ENCODE measurements around the gene BEGAIN. TPM values are rescaled to one million over a fixed set of nuclear protein-coding genes. Genes with fewer than 3 reads are reported as not detected.

Gene BEGAIN
- total RNA-seq, 1 experiment from 2014 or later: 7.0 TPM

GRCh38 chr14:100545359-100545758 lies 41.9 kb downstream of the BEGAIN start:
- POLR2A ChIA-PET: interaction anchor here (2.4 kb wide), 1 partner anchor 12 kb away, joined by 7 read pairs; no protein-coding TSS in a partner anchor
- CTCF ChIA-PET: no interaction called here
- no peak overlapping the region for H3K4me3 Mint-ChIP-seq (ENCODE audit: unreplicated experiment)
- intact Hi-C loops (cut with micrococcal nuclease): no loop called here
- no peak for DNase-seq (ENCODE audit: unreplicated experiment)
- no peaks in the 10 kb centered on the region for H3K27me3 Mint-ChIP-seq (ENCODE audit: insufficient read depth, unreplicated experiment)
- no TSS peak for BruUV-seq (replicated peaks)
- TF ChIP-seq CTCF (IDR thresholded peaks at IDR 0.05; ENCODE audit: unreplicated experiment): no peak
- H3K4me1 Mint-ChIP-seq (ENCODE audit: insufficient read depth, unreplicated experiment): no peaks in the 10 kb centered on the region
- no peaks in the 10 kb centered on the region for H3K9me3 Mint-ChIP-seq (ENCODE audit: unreplicated experiment)
- H3K27ac Mint-ChIP-seq (ENCODE audit: low read depth, unreplicated experiment): no peak overlapping the region
- no peaks in the 10 kb centered on the region for H3K36me3 Mint-ChIP-seq (ENCODE audit: insufficient read depth, unreplicated experiment)

GRCh38 chr14:100544506-100545141 lies 42.6 kb downstream of the BEGAIN start:
- Mint-ChIP-seq H3K36me3 (ENCODE audit: insufficient read depth, unreplicated experiment) (no peaks in the 10 kb centered on the region), H3K4me1 (ENCODE audit: insufficient read depth, unreplicated experiment) (no peaks in the 10 kb centered on the region), H3K27me3 (ENCODE audit: insufficient read depth, unreplicated experiment) (no peaks in the 10 kb centered on the region), H3K4me3 (ENCODE audit: unreplicated experiment) (no peak overlapping the region), H3K27ac (ENCODE audit: low read depth, unreplicated experiment) (no peak overlapping the region), H3K9me3 (ENCODE audit: unreplicated experiment) (no peaks in the 10 kb centered on the region)
- no peak for DNase-seq (ENCODE audit: unreplicated experiment)
- BruUV-seq (replicated peaks): no TSS peak
- TF ChIP-seq CTCF (IDR thresholded peaks at IDR 0.05; ENCODE audit: unreplicated experiment): no peak
- CTCF ChIA-PET: interaction anchor here (0.6 kb wide), 1 partner anchor 693 kb away, joined by 3 read pairs; no protein-coding TSS in a partner anchor
- POLR2A ChIA-PET: interaction anchor here (2.4 kb wide), 1 partner anchor 12 kb away, joined by 7 read pairs; no protein-coding TSS in a partner anchor
- intact Hi-C loops (cut with micrococcal nuclease): no loop called here

DNA sequence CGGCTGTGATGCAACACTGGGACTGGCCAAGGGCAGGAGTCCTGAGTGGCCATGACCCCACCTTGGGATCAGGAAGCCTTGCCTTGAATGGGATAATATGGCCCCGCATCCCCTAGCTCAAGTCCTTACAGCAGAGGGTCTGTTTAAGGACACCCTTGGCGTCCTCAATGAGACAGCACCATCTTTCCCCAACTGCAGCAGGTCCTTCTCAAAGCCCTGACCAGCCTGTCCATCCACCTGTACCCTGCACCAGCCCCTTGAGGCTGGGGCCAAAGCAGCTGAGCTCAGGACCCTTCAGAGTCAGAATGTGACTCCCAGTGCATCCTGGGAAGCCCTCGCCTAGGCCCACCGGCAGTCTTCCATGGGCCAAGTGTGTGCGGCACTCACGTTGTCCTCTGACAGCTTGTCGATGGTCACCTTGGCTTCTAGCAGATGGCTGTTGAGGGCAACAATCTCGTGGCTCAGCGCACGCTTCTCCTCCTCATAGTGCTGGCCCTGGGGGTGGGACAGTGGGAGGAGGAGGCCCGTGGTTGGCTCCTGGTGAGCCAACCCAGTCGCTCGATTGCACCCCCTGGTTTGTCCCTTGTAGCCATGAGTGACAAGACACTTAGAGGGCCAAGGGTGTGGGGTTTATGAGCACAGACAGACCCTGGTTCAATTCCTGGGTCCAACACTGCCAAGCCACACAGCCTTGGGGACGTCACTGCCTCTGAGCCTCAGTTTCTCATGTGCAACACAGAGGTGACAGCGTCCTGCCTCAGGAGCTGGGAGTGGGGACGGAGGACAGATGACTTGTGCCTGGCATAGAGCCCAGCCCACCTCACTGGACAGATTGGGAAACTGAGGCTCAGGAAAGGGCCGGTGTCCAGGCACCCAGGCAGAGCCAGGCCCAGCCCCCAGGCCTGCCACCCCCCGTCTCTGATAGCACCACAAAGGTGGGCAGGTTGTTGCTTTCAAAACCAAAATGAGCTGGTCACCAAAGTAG lies 43.5 kb downstream of the BEGAIN start:
- CTCF ChIA-PET: interaction anchor here (0.6 to 1.0 kb wide), 2 partner anchors 49 to 102 kb away, joined by 3 to 4 read pairs; no protein-coding TSS in a partner anchor
- POLR2A ChIA-PET: interaction anchor here (2.4 kb wide), 1 partner anchor 11 kb away, joined by 7 read pairs; no protein-coding TSS in a partner anchor
- no peaks in the 10 kb centered on the region for H3K9me3 Mint-ChIP-seq (ENCODE audit: unreplicated experiment)
- H3K36me3 Mint-ChIP-seq (ENCODE audit: insufficient read depth, unreplicated experiment): no peaks in the 10 kb centered on the region
- no peak overlapping the region for H3K4me3 Mint-ChIP-seq (ENCODE audit: unreplicated experiment)
- no peak overlapping the region for H3K27ac Mint-ChIP-seq (ENCODE audit: low read depth, unreplicated experiment)
- no peaks in the 10 kb centered on the region for H3K27me3 Mint-ChIP-seq (ENCODE audit: insufficient read depth, unreplicated experiment)
- intact Hi-C loops (cut with micrococcal nuclease): no loop called here
- no peak for TF ChIP-seq CTCF (IDR thresholded peaks at IDR 0.05; ENCODE audit: unreplicated experiment)
- no peak for DNase-seq (ENCODE audit: unreplicated experiment)
- BruUV-seq (replicated peaks): no TSS peak
- H3K4me1 Mint-ChIP-seq (ENCODE audit: insufficient read depth, unreplicated experiment): no peaks in the 10 kb centered on the region

GRCh38 chr14:100542619-100543205 lies 44.5 kb downstream of the BEGAIN start:
- no peaks in the 10 kb centered on the region for H3K27me3 Mint-ChIP-seq (ENCODE audit: insufficient read depth, unreplicated experiment)
- no peaks in the 10 kb centered on the region for H3K4me1 Mint-ChIP-seq (ENCODE audit: insufficient read depth, unreplicated experiment)
- no peak for TF ChIP-seq CTCF (IDR thresholded peaks at IDR 0.05; ENCODE audit: unreplicated experiment)
- H3K27ac Mint-ChIP-seq (ENCODE audit: low read depth, unreplicated experiment): no peak overlapping the region
- no peak overlapping the region for H3K4me3 Mint-ChIP-seq (ENCODE audit: unreplicated experiment)
- intact Hi-C loops (cut with micrococcal nuclease): no loop called here
- no peak for DNase-seq (ENCODE audit: unreplicated experiment)
- no TSS peak for BruUV-seq (replicated peaks)
- ChIA-PET POLR2A (no interaction called here), CTCF (interaction anchor here (0.8 kb wide), 1 partner anchor 1206 kb away, joined by 3 read pairs; no protein-coding TSS in a partner anchor)
- no peaks in the 10 kb centered on the region for H3K36me3 Mint-ChIP-seq (ENCODE audit: insufficient read depth, unreplicated experiment)
- no peaks in the 10 kb centered on the region for H3K9me3 Mint-ChIP-seq (ENCODE audit: unreplicated experiment)
